GM12891 (cell line): ENCODE measurements around the gene TCEA2.

Experiments used
- POLR2A ChIP-seq: IDR thresholded peaks from 2 replicates; pipeline ENCODE4 v1.6.1; 2011; ENCODE audit warnings: low read depth, low read length, control low read depth
- TAF1 ChIP-seq: IDR thresholded peaks from 2 replicates; pipeline ENCODE4 v1.6.1; 2011; ENCODE audit warnings: low read depth, low read length, control low read depth

DNA sequence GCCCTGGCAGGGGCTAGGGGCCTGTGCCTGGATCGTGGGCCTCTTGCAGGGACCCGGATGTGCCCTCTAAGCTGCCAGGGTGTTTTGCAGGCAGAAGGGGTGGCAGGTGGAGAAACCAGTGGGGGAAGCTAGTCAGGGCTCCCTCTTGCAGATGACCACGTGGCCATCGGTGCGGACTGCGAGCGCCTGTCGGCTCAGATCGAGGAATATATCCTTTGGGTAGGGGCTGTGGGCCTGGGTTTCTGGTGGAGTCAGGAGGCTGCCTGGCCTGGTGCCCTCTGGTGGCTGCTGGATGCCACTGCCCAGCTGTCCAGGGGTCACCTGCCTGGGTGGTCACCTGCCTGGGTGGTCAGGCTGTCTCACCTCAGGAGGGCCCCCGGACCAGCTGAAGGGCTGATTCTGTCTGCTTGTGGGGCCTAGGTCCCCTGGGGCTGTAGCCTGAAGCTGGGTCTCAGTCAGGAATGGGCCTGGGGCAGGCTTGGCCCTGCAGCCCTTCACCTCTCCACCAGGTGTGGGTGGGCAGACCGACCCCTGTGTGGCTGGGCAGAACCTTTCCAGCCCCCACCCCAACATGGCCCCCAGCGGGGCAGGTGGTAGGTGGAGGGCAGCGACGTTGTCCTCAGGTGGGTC lies 6.7 kb downstream of the TCEA2 start:
- TF ChIP-seq TAF1 (no peak), POLR2A (no peak)
